Sigmoid colon (tissue), 4 donors: ENCODE measurements around the gene CAPN2.

ENCODE experiments used
- CTCF ChIP-seq, 4 experiments: fragments of 450-650 bp in 3 of 4; fragments of 200-600 bp in 1 of 4; IDR thresholded peaks; one replicate each; pipeline ENCODE4 v1.5.1; 2016 to 2019; ENCODE audit warnings: antibody characterized with exemption in 4 of 4, mild to moderate bottlenecking in 3 of 4, moderate library complexity in 2 of 4
- EP300 ChIP-seq, 4 donors: sonication (generic); formaldehyde crosslinking; IDR thresholded peaks; one replicate each; pipeline ENCODE4 v1.6.1; 2017; ENCODE audit warnings: antibody characterized with exemption in 4 of 4
- POLR2A ChIP-seq, 2 donors: fragments of 450-650 bp; IDR thresholded peaks; one replicate each; pipeline ENCODE4 v1.6.1; 2016; ENCODE audit warnings: antibody characterized with exemption in 2 of 2, mild to moderate bottlenecking in 2 of 2, moderate library complexity in 2 of 2
- POLR2AphosphoS5 ChIP-seq, 4 donors: sonication (generic); formaldehyde crosslinking; IDR thresholded peaks; one replicate each; pipeline ENCODE4 v1.6.1; 2017; ENCODE audit warnings: antibody characterized with exemption in 4 of 4

- TF ChIP-seq CTCF (IDR thresholded peaks at IDR 0.05) (no peak), POLR2AphosphoS5 (IDR thresholded peaks at IDR 0.05) (no peak), EP300 (IDR thresholded peaks at IDR 0.05) (no peak), POLR2A (IDR thresholded peaks at IDR 0.05) (no peak)
These were observed 41.7 kb upstream of the CAPN2 start for GRCh38 chr1:223670458-223671159.
